ENCODE results near the gene MANF. TPM values are rescaled to one million over a fixed set of nuclear protein-coding genes. Genes with fewer than 3 reads are reported as not detected.

Gene MANF
- total RNA-seq, 1 donor from 2014 or later, result 124 TPM

DNA sequence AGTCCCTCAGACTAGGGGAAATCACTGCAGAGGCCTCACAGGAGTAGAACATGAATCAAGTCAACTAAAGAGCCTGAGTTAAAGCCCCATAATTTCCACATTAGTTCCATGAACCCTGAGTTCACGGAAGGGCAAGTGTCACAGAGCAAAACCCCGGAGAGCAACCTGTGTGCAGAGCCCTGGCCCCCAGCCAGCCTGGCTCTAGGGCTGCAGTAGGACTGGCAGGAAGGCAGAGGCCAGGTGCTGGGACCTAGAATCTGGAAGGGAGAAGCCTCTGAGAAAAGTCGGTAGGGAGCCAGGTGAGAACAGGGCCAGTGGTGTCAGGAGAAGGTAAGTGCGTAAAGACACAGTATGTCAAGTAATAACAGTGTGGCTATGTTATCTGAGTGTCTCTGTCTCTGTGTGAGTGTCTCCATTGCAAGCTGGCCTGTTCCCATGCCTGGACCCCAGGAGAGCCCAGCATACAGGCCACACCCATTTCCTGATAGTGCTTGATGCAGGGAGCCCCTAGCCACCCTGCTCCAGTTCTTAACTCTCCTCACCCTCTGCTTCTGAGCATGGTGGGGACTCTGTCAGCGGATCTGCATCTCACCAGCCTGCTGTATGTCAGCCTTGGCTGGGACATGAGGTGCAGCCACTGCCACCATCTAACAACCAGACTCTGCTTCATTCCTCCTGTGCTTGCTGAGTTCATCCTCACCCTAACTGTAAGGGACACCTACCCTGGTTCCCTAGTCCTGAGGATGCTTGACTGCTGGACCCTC is 11.3 kb upstream of the MANF start:
- no peak for DNase-seq (ENCODE audit: low spot score)

DNA sequence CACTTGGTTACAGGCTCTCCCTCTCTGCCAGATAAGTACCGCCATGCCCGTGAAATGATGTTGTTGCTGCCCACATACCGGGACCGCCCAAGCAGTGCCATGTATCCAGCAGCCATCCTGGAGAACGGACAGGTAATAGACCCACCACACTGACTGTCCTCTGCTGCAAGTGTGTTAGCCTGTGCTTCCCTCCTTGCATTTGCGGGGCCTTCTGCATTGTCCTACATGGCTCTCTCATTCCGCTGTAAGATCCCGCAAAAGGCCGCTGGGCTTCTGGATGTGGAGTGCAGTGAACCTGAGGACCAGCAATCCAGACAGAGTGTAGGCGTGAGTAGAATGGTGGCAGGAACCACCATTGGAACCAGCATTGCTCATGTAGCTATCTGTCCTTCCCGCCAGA is 10.6 kb upstream of the MANF start:
- DNase-seq (ENCODE audit: low spot score), result no peak

DNA sequence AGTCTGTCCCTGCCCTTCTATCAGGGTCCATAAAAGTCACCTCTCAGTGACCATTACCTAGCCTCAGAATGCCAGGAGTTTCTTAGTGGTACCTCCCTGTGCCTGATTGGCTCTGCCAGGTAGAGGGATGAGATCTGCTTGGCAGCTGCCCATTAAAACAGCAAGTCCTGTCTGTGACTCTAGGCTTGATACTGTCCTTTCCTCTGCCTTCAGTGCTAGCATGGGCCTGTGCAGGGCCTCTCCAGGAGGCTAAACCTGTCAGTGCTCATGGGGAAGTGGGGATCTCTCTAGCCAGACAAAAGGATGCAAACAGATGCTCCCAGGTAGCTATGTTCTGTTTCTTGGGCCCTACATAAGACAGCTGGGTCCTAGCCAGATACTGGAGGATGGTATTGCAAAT is 10.0 kb upstream of the MANF start:
- DNase-seq (ENCODE audit: low spot score), result no peak

- no peak for DNase-seq (ENCODE audit: low spot score)
These were observed 9.5 kb upstream of the MANF start for GRCh38 chr3:51375571-51375970.

DNA sequence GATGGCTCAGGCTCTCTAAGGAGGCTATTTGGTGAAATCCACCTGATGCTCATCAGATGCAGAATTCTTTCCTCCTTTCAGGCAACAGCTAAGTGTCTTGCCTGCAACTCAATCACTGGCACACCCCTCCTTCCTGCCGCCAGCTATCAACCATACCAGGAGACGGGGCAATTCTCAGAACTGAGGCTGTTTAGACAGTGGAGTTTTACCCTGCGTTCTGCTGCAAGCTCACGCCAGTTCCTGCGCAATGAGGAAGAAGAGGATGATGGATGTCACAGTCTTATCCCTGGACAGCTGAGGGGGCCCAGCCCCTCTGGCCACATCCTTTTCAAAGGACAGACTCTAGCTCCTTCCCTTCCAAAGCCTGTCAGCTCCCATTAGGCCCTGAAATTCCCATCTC is 7.0 kb upstream of the MANF start:
- no peak for DNase-seq (ENCODE audit: low spot score)

DNA sequence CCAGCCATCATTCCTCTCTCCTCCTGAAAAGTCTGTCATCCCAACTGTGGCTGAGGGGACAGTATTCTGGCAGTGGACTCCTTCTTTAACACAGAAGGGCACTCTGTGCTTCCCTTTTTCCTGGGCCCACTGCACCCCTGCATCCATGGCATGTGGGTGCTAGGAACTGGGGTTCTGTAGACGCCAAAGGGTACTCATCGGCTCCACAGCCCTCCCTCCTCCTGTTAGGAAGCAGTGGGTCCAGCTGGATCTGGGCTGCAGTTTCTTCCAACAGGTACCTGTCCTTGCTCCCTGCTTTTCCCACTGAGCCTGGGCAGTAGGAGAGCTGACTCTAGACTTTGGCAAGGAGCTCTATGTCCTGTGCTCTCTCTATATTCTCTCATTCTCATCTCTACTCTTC is 6.4 kb upstream of the MANF start:
- DNase-seq (ENCODE audit: low spot score), result no peak

DNA sequence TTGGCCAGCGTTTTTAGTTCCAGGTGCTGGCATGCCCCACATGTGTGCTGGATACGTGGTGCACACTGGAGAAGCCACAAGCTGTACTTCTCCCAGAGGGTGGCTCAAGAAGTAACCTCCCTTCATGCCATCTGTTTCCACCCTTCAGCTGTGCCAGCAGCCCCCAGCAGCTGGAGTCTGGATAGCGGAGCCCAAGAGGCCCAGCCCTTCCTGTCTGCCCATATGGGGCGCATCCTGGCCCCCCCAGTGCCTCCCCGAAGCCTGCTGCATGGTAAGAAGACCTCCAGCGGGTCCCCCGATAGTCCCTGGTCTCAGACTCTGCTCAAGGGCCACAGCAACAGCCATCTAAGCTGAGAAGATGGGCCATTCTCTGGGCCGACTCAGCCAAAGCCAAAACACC is 5.8 kb upstream of the MANF start:
- DNase-seq (ENCODE audit: low spot score), result no peak

DNA sequence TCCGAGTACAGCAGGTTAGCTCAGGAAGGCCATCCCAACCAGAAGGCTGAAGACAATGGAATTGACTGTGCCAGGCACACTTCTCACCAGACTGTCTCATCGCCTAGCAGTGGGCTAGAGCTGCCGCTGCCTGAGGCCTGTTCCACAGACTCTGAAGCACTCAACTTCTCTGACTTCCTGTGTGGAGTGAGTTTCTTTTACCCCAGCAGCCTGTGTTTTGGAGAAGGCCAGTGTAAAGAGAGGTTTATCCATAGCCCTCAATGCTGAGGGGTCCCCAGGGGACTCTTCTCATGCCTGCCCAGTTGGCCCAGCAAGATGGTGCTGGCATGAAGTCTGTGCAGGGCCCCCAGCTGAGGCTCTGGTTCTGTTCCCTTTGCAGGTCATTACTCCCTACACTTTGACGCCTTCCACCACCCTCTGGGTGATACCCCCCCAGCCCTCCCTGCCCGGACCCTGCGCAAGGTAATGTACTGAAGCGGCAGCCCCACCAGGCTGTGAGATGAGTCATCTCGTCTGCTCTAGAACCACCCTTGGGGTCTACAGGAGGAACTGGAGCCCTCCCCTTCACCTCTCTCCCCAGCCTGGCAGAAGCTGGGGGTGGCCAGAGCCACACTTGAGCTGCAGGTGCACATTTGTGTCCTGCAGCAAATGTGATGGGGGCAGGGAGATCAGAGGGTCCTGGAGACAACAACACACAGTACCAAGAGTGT is 5.2 kb upstream of the MANF start:
- DNase-seq (ENCODE audit: low spot score), result no peak

- no peak for DNase-seq (ENCODE audit: low spot score)
These were observed 4.3 kb upstream of the MANF start for GRCh38 chr3:51380601-51381332.

GRCh38 chr3:51381333-51381705 is 3.8 kb upstream of the MANF start:
- DNase-seq (ENCODE audit: low spot score), result no peak

GRCh38 chr3:51382076-51382745 is 2.9 kb upstream of the MANF start:
- DNase-seq (ENCODE audit: low spot score), result no peak

GRCh38 chr3:51382947-51383578 is 2.0 kb upstream of the MANF start:
- no peak for DNase-seq (ENCODE audit: low spot score)

DNA sequence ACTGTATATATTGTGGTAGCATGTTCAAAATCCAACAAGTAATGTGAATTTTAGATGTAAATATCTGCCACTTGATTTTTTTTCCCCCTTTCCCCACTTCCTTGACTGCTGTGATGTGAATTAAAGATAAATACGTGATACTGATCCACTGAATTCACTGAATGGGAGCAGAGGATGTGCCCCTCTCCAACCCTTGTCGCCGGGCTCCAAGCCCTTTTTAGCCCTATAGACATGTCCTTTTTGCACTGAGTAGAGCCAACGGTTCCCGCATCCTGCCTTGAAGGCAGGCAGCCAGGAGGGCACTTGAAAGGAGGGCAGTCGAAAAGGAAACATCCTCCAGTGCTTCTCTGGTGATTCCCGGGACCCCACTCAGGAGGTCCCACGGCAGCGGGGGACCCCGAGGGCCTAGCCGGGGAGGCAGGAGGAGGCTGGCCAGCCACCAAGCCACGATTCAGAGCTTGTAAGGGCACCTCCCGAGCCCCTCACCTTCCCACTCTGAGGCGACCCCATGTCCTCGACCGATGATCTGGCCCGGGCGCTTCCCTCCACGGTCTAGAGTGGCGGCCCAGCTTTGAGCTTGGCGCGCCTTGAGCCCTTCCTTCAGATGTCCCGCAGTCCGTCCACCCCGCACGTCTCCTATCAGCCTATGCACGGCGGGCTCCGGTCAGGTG is 901 bp upstream of the MANF start:
- no peak for DNase-seq (ENCODE audit: low spot score)

DNA sequence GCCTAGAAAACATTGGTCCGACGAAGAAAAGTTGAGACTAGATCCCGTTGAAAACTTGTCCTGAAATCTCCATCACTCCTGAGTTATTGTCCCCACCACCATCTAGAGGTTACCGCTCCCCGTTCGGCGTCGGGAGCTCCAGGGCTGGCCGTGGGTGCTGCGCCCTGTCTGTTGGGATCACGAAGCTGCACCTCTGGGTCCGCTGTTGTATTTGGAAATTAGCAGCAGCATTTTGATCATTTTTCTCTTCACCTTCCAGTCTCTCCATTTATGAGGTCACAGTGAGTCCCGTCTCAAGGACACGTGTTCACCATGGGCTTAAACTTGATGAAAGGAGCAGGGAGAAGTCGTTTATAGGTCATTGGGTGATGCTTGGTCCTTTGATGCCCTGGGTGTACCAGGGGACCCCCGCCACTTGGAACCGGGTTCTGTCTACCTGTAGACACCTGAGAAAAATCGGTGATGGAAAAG is 565 bp downstream of the MANF start:
- no peak for DNase-seq (ENCODE audit: low spot score)

DNA sequence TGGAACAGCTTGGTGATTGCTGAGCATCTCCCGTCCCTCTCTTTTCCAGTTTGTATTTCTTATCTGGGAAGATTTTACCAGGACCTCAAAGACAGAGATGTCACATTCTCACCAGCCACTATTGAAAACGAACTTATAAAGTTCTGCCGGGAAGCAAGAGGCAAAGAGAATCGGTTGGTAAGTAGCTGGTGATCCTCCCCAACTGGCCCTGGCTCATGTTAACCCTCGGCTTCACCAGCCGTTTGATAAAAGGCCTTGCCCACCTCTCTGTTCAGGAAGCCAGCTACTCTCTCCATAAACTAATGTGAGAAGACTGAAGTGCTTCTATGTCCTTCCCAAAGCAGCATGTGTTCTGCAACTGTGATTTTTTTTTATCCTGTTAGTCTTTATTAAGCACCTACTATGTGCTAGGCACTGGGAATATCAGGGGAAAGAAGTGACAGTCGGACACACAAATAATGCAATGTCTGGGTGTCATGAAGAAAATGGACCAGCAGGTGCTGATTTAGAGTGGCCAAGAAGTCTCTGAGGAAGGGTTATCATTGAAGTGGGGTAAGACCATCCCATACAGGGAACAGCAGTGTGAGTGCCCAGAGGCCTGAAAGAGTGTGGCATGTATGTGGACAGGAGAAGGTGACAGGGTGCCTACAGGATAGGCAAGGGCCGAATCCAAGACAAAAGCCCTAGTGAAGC is 1.2 kb downstream of the MANF start:
- DNase-seq (ENCODE audit: low spot score), result no peak

DNA sequence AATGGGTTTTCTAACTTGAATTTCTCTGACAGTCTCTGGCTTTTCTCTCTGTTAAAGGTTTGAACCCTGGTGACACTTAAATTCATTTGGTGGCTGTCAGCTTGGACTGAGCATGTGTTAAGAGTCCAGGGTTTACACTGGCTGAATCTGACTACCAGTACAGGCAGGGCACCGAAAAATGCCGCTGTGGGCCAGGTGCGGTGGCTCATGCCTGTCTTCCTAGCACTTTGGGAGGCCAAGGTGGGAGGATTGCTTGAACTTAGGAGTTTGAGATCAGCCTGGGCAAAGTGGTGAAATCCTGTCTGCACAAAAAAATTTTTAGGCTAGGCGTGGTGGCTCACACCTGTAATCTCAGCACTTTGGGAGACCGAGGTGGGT is 1.8 kb downstream of the MANF start:
- no peak for DNase-seq (ENCODE audit: low spot score)

GRCh38 chr3:51387281-51387680 is 2.2 kb downstream of the MANF start:
- peak; percentile 8 for DNase-seq (ENCODE audit: low spot score)

DNA sequence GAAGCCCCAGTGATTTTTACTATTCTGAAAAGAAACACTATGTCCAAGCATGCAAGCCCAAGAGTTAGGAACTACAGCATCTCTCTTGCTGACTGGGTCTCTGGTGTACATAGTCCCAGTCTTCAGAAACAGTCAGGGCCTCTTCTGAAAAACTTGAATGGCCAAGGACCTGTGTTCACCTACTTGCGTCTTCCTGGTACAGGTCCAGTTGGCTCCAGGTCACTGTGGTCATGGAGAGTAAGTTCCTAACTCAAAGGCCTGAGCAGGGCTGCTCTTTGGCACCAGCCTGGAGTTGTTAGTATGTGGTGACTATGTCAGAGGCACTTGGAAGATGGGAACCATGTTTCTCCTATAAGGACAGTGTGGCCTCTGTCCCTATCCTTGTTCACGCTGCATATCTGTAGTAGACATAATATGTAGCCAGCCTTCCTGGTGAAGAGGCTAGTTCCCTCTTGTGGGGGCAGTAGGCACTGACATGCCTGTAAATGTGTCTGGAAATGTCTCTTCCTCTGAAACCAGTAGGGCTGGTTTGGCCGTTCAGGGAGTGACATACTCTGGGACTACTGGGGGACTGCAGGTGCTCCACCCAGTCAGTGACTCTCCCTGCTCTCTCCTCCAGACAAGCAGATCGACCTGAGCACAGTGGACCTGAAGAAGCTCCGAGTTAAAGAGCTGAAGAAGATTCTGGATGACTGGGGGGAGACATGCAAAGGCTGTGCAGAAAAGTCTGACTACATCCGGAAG is 3.4 kb downstream of the MANF start:
- peak; percentile 71 for DNase-seq (ENCODE audit: low spot score)

GRCh38 chr3:51389423-51390183 is 4.5 kb downstream of the MANF start:
- DNase-seq (ENCODE audit: low spot score), result peak; percentile 43
